NCI-H460 (cell line): ENCODE data around the gene LRRK1. TPM values are rescaled to one million over a fixed set of nuclear protein-coding genes. Genes with fewer than 3 reads are reported as not detected.

ENCODE experiments used
- total RNA-seq: library from RNA; depleted of rRNA; stranded (reverse); fragments of >200 nt; shearing (Covaris generic); gene quantifications from 2 replicates; pipeline ENCODE4 v1.2.3, GENCODE V29; 2014; rRNA removed

Gene LRRK1
- total RNA-seq, 1 experiment from 2014 or later: 1.3 TPM

Other genes with a start within 250 kb of the LRRK1 start
- gene ALDH1A3, start 39.5 kb upstream of the LRRK1 start, total RNA-seq: 1.4 and 1.9 TPM in 2 replicates